Neural progenitor cell (in vitro differentiated cells): ENCODE data around the gene HECTD2.

ENCODE experiments used
- CTCF ChIP-seq: fragments of 200-600 bp; sonication (generic); IDR thresholded peaks from 2 replicates; pipeline ENCODE4 v1.5.1; 2017; ENCODE audit warnings: antibody characterized with exemption, mild to moderate bottlenecking
- EZH2 ChIP-seq: fragments of 200-600 bp; sonication (generic); IDR thresholded peaks from 2 replicates; pipeline ENCODE4 v1.6.1; 2017; ENCODE audit warnings: antibody characterized with exemption, mild to moderate bottlenecking, moderate library complexity
- EZH2phosphoT487 ChIP-seq: fragments of 200-600 bp; sonication (generic); IDR thresholded peaks from 2 replicates; pipeline ENCODE4 v1.6.1; 2017; ENCODE audit warnings: antibody characterized with exemption

- TF ChIP-seq EZH2phosphoT487 = no peak
- no peak for TF ChIP-seq EZH2
- TF ChIP-seq CTCF = no peak
Observed at GRCh38 chr10:91495402-91495801, 85.3 kb downstream of the HECTD2 start.
